Measurements from ENCODE around the gene C8A. TPM values are rescaled to one million over a fixed set of nuclear protein-coding genes. Genes with fewer than 3 reads are reported as not detected.

C8A gene
- not detected in 2 replicates for total RNA-seq (2014; rRNA removed; shearing (Covaris generic))

- DNase-seq, result no peak
- no peak within 1 kb of the TSS for H3K4me3 ChIP-seq (ENCODE audit: insufficient read depth, low read depth, low read length)
- H3K36me3 ChIP-seq (replicated peaks; ENCODE audit: control insufficient read depth, insufficient read depth, low read length), result no peaks in the 10 kb centered on the region
- no peaks in the 10 kb centered on the region for H3K27me3 ChIP-seq (ENCODE audit: control insufficient read depth, insufficient read depth, low read length)
Measured at GRCh38 chr1:56854521-56855099, at the start of gene C8A. TSS of gene C8A (plus strand) at chr1:56854797. CDS start at chr1:56854902, 105 bp downstream.

- Histone ChIP-seq H3K36me3 (replicated peaks; ENCODE audit: control insufficient read depth, insufficient read depth, low read length) (no peaks in the 10 kb centered on the region), H3K27me3 (ENCODE audit: control insufficient read depth, insufficient read depth, low read length) (no peaks in the 10 kb centered on the region), H3K4me3 (ENCODE audit: insufficient read depth, low read depth, low read length) (no peak overlapping the region)
- DNase-seq, result no peak
Measured at GRCh38 chr1:56806804-56807203, 47.8 kb upstream of the C8A start.

GRCh38 chr1:56808410-56808809 lies 46.2 kb upstream of the C8A start:
- Histone ChIP-seq H3K4me3 (ENCODE audit: insufficient read depth, low read depth, low read length) (no peak overlapping the region), H3K27me3 (ENCODE audit: control insufficient read depth, insufficient read depth, low read length) (no peaks in the 10 kb centered on the region), H3K36me3 (replicated peaks; ENCODE audit: control insufficient read depth, insufficient read depth, low read length) (no peaks in the 10 kb centered on the region)
- DNase-seq, result no peak

- no peaks in the 10 kb centered on the region for H3K27me3 ChIP-seq (ENCODE audit: control insufficient read depth, insufficient read depth, low read length)
- no peak for DNase-seq
- H3K4me3 ChIP-seq (ENCODE audit: insufficient read depth, low read depth, low read length), result no peak overlapping the region
- H3K36me3 ChIP-seq (replicated peaks; ENCODE audit: control insufficient read depth, insufficient read depth, low read length), result no peaks in the 10 kb centered on the region
Measured at GRCh38 chr1:56811331-56811730, 43.3 kb upstream of the C8A start.

- no peak for DNase-seq
- no peaks in the 10 kb centered on the region for H3K27me3 ChIP-seq (ENCODE audit: control insufficient read depth, insufficient read depth, low read length)
- H3K36me3 ChIP-seq (replicated peaks; ENCODE audit: control insufficient read depth, insufficient read depth, low read length), result no peaks in the 10 kb centered on the region
- no peak overlapping the region for H3K4me3 ChIP-seq (ENCODE audit: insufficient read depth, low read depth, low read length)
Measured at GRCh38 chr1:56814205-56814604, 40.4 kb upstream of the C8A start.

GRCh38 chr1:56816264-56816663 lies 38.3 kb upstream of the C8A start:
- no peak overlapping the region for H3K4me3 ChIP-seq (ENCODE audit: insufficient read depth, low read depth, low read length)
- DNase-seq, result no peak
- no peaks in the 10 kb centered on the region for H3K36me3 ChIP-seq (replicated peaks; ENCODE audit: control insufficient read depth, insufficient read depth, low read length)
- H3K27me3 ChIP-seq (ENCODE audit: control insufficient read depth, insufficient read depth, low read length), result no peaks in the 10 kb centered on the region; the same call in 1 of the 2 replicates

- Histone ChIP-seq H3K27me3 (ENCODE audit: control insufficient read depth, insufficient read depth, low read length) (no peaks in the 10 kb centered on the region; the same call in 1 of the 2 replicates), H3K4me3 (ENCODE audit: insufficient read depth, low read depth, low read length) (no peak overlapping the region), H3K36me3 (replicated peaks; ENCODE audit: control insufficient read depth, insufficient read depth, low read length) (no peaks in the 10 kb centered on the region)
- no peak for DNase-seq
Measured at GRCh38 chr1:56816909-56817308, 37.7 kb upstream of the C8A start.

- H3K27me3 ChIP-seq (ENCODE audit: control insufficient read depth, insufficient read depth, low read length), result no peaks in the 10 kb centered on the region; the same call in 1 of the 2 replicates
- no peak for DNase-seq
- no peak overlapping the region for H3K4me3 ChIP-seq (ENCODE audit: insufficient read depth, low read depth, low read length)
- H3K36me3 ChIP-seq (replicated peaks; ENCODE audit: control insufficient read depth, insufficient read depth, low read length), result no peaks in the 10 kb centered on the region
Measured at GRCh38 chr1:56817716-56818463, 36.7 kb upstream of the C8A start.

- DNase-seq, result peak; percentile 77
- Histone ChIP-seq H3K27me3 (ENCODE audit: control insufficient read depth, insufficient read depth, low read length) (no peaks in the 10 kb centered on the region; the same call in 1 of the 2 replicates), H3K4me3 (ENCODE audit: insufficient read depth, low read depth, low read length) (no peak within 1 kb of the TSS), H3K36me3 (replicated peaks; ENCODE audit: control insufficient read depth, insufficient read depth, low read length) (no peaks in the 10 kb centered on the region)
Measured at GRCh38 chr1:56819387-56819899, 35.2 kb upstream of the C8A start, which contains the start of gene FYB2. TSS of gene FYB2 (minus strand) at chr1:56819404. CDS start at chr1:56819290, 114 bp downstream.

GRCh38 chr1:56820755-56821461 lies 33.7 kb upstream of the C8A start:
- Histone ChIP-seq H3K36me3 (replicated peaks; ENCODE audit: control insufficient read depth, insufficient read depth, low read length) (no peaks in the 10 kb centered on the region), H3K4me3 (ENCODE audit: insufficient read depth, low read depth, low read length) (no peak overlapping the region), H3K27me3 (ENCODE audit: control insufficient read depth, insufficient read depth, low read length) (no peaks in the 10 kb centered on the region; the same call in 1 of the 2 replicates)
- peak; percentile 81 for DNase-seq

- Histone ChIP-seq H3K27me3 (ENCODE audit: control insufficient read depth, insufficient read depth, low read length) (no peaks in the 10 kb centered on the region; the same call in 1 of the 2 replicates), H3K36me3 (replicated peaks; ENCODE audit: control insufficient read depth, insufficient read depth, low read length) (no peaks in the 10 kb centered on the region), H3K4me3 (ENCODE audit: insufficient read depth, low read depth, low read length) (no peak overlapping the region)
- DNase-seq, result no peak
Measured at GRCh38 chr1:56821462-56821797, 33.2 kb upstream of the C8A start.

- H3K36me3 ChIP-seq (replicated peaks; ENCODE audit: control insufficient read depth, insufficient read depth, low read length), result no peaks in the 10 kb centered on the region
- DNase-seq, result no peak
- no peak overlapping the region for H3K4me3 ChIP-seq (ENCODE audit: insufficient read depth, low read depth, low read length)
- H3K27me3 ChIP-seq (ENCODE audit: control insufficient read depth, insufficient read depth, low read length), result no peaks in the 10 kb centered on the region; the same call in 1 of the 2 replicates
Measured at GRCh38 chr1:56824271-56824670, 30.3 kb upstream of the C8A start.

- no peaks in the 10 kb centered on the region; the same call in 1 of the 2 replicates for H3K27me3 ChIP-seq (ENCODE audit: control insufficient read depth, insufficient read depth, low read length)
- no peak overlapping the region for H3K4me3 ChIP-seq (ENCODE audit: insufficient read depth, low read depth, low read length)
- no peak for DNase-seq
- H3K36me3 ChIP-seq (replicated peaks; ENCODE audit: control insufficient read depth, insufficient read depth, low read length), result no peaks in the 10 kb centered on the region
Measured at GRCh38 chr1:56824938-56825337, 29.7 kb upstream of the C8A start.

- H3K36me3 ChIP-seq (replicated peaks; ENCODE audit: control insufficient read depth, insufficient read depth, low read length), result no peaks in the 10 kb centered on the region
- no peak for DNase-seq
- no peaks in the 10 kb centered on the region; the same call in 1 of the 2 replicates for H3K27me3 ChIP-seq (ENCODE audit: control insufficient read depth, insufficient read depth, low read length)
- no peak overlapping the region for H3K4me3 ChIP-seq (ENCODE audit: insufficient read depth, low read depth, low read length)
Measured at GRCh38 chr1:56825436-56825835, 29.2 kb upstream of the C8A start.
